Stimulated activated naive CD4-positive, alpha-beta T cell treated with Interleukin-2 at 50 U/mL for 16 hours (primary cell): ENCODE measurements around the gene TANC1.

Experiments used
- DNase-seq: peaks from one replicate; lab custom pipeline; 2025; lab: John Stamatoyannopoulos, UW

The TANC1 gene

DNA sequence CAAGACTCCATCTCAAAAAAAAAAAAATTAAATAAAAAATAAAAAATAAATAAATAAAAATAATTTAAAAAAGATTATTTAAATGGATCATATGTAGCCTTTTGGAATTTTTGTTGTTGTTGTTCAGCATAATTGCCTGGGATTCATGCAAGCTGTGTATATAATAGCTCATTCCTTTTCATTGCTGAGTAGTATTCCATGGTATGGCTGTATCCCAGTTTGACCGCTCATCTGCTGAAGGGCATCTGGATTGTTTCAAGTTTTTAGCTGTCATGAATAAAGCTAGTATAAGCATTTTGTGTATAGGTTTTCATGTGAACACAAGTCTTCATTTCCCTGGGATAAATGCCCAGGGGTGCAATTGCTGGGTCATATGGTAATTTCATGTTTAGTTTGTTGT, 6.4 kb upstream of the TANC1 start:
- no peak for DNase-seq

DNA sequence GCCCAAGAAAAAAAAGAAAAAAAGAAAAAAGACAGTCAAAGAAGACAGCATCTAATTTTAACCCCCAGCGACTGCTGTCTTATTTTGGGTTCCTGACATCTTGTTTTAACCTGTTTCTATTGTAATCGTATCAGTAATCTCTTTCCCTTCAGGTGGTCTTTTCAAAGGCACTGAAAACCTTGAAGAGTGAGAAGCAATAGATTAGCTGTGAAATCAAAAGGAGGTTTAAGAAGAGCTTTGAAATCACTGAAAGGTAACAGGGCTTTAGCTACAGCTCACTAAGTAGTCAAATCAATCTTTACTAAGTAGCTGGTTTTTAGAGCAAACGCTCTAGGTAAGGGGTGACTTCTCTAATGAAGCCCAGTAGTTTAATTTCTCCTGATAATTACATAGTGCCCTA, 5.4 kb upstream of the TANC1 start:
- no peak for DNase-seq

DNA sequence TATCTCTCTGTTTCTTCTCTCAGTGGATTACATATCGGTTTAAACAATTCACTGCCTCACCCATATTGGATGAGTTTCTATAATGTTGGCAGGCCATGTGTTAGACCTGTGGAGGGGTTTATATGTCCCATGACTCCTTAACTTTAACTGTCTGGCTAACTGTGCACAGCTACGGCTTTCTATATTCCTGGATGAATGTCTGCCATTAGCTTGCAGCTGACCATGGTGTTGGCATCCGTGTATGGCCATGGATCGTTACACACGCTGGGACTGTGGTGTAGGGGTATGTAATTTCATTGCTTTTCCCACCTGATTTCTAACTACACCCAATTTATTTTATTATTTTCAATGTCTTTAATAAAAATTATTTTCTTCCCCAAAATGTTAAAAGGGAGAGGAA, 3.3 kb upstream of the TANC1 start:
- DNase-seq: no peak

DNA sequence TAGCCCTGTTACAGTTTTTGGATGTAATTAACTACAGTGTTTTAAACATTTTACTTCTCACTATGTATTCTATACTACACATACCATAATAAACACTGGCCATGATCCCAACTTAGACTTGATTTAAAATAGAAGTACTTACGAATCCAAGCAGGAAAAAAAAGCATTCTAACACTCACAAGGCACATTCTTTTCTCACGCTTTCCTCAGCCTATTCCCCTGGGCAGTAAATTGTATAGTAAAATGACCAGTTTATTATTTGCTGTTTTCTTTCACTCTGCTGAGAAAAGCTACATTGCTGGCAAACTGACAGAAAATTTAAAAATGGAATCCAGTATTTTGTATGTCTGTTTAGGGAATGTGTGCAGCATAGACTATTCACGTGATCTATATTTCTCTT, 2.8 kb upstream of the TANC1 start:
- no peak for DNase-seq

DNA sequence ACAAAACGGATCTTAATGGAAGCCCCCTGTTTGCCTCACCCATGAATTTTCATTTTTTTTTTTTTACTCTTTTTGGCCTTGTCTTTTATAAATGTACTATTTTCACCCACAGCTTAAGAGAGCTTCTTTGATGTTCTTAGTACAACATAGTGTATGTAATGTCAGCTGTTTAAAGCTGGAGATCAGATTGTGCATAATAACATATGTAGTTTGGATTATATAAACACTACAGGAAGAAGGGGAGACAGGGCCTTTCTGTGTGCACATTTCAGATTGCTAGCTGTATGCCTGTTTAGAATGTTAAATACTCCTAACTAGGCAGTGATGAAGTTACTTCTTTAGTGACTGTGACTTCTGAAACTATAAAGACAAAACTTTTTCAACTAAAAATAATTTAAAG, 2.1 kb upstream of the TANC1 start:
- no peak for DNase-seq

DNA sequence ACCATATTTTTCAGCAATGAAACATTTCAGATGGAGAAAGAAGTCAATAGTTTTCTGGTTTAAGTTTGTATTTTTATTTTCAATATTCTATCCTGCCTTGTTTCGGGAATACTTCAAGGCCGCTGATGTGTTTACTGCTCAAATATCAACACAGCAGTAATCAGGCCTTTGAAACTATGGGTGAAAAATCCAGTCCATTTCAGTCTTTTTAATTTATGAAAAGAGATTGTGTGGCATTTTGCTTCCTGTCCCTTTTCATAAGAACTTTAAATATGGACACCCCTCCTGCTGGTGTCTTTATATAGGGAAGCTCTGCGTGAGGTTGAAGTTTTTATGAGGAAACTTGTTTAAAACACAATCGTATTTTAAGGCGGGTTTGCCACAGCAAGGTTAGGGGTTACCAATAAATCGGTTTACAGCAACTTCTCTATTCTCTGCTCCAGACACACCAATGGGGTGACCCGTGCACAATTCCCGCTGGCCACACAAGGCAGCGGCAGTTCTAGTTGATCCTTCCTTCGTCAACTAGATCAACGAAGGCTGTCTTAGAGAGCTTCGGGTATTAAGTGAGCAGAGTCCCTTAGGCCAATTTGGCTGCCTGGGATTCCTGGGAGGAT, 1.2 kb upstream of the TANC1 start:
- DNase-seq: no peak

DNA sequence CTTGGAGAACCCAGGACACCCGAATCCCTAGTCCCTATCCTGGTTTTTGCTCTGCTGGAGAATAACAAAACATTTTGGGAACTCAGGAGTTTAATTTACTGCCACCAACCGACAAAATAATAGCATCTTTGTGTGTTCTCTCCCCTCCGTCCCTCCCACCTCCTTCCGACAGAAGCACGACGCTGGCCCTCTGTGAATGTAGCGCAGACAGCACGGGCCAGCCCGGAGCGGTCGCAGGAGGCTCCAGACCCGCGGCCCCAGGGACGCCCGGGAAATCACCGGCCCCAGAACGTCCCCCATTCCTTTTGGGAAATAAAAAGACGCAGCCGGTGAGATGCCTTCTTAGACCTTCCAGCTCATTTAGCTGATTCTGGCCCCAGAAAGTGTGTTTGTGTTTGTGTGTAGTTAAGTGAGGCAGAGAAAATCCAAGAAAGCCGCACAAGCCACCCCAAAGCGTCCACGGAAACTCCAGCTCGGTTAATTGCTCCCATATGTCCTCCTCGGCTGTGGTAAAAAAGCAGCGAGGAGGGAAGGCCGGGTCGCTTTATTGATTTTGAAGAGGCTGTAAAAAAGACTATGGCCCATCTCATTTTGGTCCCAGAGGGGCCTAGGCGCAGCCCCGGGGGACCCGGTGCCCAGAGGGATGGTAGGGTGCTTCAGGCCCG, 577 bp upstream of the TANC1 start:
- no peak for DNase-seq

DNA sequence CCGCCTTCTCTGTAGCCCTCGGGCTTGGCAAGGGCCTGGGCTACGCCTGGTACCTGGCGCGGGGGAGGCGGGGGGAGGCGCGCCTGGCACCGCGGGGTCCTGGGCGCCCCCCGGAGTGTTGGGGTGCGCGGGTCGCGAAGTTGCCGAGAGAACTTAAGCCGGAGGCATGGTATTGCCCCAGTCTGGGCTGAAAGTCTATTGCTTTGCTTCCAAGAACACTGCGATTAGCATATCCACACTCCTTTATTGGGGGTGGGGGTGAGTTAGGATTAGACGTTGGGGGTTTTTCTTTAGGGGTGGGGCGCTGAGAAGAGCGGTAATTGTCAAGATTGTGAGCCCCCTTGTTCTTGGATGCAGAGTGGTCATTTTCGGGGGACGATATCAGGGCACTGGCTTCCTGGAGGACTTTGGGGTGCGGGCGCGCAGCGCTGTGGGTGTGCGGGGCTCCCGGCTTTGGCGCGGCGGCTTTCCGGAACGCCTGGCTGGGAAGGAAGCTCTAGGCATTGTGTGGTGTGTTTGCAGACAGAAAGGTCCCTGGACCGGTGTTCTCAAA, 798 bp downstream of the TANC1 start:
- no peak for DNase-seq

DNA sequence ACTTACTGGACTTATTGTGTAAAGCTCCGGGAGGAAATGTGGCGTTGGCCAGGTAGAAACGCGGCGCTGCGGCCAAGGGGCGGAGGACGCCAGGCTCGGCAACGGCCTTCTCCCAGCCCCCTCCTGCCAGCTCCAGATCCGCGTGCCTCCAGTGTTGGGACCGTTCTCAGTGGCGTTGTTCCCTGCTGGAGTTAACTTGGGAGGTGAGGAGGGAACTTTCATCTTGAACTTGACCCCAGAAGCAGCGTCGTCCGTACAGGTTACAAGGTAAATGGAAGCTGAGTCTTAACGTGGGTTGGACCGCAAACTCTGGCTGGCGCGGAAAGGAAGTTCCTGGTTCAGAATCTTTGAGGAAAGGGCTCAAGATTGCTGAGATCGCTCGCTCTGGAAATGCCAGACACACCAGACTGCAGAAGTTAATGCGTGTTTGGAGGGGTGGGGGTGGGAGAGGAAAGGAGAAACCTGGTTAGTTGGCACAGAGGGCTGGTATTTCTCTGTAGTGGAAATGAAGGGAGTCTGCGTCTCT, 1.3 kb downstream of the TANC1 start:
- DNase-seq: no peak

DNA sequence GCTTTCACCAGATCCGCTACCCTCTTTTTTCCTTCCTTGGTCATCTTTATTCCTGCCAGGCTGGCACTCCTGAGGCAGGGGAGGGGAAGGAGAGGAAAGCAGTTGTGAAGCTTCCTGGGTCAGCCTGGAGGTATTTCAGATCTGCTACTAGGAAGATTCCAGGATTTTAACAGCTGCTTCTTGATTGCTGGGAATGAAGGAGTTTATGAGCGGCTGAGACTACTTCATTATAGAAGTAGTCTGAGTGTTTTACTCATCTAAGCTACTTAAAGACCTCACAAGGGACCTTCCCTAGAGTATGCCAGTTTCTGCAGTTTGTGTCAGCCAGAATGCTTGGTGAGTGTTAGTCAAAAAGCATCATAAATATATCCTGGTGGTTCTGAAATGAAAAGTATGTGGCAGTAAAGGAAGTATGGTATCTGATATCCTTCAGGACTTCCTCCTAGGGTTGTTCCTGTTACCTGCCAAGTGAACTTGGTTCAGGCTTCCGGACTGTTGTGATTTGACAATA, 1.9 kb downstream of the TANC1 start:
- no peak for DNase-seq

DNA sequence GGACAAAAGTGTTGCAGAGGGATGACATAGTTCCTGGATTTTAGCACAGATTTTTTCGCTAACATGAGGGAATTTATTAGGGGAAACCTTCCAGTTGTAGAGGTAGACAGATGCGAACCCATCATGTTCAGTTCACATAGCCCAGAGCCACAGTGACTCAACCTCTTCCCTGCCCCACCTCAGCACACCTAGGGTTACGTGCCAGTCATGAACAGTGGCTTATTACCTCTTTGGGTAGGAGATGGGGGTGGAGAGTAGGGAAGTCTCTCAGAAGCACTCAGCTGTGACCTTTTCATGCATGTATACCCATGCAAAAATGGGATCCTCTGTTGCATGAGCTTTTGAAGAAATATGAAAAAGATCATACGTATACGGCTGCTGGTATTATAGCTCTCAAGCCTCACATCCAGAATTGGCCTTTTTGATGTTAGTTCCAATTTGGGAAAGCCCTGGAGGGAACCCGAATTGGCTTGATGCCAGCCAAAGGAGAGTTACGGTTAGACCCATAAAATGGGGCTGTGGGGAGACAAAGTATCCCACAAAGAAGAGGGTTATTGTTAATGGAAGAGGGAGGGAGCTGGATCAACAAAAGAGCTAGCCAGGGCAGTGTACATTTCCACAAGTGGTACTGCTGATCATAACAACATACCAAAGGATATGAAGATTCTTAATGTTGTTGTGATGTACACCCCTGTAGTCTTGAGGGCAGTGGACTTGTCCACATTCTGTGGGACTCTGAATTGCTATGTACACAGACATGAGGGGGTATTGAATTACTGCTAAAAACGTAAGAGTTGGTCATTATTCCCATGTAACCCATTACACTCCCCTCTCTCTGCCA, 4.9 kb downstream of the TANC1 start:
- DNase-seq: no peak

DNA sequence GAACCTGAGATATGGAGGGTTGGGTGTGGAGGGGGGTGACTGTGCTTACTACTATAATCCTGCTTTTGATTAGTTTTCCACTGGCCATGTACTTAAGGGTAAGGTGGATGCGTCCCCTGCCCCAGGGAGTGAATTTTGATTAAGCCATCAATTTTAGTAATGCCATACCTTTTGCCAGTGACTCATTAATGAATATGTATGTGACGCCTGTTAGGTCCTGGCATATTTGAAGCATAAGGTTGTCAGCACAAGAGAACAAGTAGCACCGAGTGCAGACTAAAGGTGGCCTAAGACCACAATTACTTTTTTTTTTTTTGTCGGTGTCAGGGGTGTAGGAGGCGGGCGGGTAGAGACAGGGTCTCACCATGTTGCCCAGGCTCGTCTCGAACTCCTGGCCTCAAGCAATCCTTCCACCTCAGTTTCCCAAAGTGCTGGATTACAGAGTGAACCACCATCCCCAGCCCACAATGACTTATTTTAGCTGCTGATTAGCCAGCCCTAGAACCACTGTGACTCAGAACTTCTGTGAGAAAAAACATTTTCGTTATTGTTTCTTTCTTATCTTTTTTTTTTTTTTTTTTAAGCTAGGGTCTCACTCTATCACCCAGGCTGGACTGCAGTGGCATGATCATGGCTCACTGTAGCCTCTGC, 7.0 kb downstream of the TANC1 start:
- DNase-seq: no peak

DNA sequence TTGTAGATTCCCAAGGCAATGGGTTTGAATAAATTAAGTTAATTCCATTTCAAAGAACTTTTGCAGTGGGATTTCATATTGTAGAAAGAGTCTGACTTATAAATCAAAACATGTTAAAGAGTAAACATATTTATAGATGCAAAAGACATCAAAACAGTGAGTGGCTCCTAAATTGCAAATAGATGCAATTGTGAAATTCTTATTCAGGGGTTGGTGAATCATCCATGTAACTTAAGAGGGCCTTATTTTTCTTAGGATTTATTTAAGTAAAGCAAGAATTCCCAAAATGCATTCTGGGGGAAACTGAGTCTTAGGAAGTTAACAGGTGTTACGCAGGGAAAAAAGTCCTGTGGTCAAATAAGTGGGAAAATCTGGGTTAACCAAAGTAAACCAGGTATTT, 11.3 kb downstream of the TANC1 start:
- no peak for DNase-seq

DNA sequence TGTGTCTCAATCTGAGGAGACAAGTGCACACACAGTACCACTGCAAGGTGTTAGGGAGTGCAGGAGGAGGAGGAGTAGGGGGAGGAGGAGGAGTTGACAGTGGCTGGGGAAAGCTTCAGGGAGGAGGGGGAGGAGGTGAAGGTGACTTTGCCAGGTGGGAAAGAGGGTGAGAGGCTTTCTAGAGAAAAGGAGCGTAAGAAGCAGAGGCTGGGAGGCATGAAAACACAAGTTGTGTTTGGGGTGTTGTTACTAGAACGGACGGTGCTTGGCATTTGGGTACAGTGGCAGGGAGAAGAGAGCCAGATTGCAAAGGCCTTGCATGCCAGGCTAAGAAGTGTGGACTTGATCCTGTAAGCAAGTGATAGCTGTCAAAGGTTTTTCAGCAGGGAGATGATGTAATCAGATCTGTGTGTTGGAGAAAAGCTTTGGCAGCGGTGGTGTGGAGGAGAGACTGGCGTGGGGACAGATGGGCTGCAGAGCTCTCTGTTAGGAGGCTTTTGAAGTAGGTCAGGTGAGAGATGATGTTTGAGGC, 16.2 kb downstream of the TANC1 start:
- DNase-seq: no peak

DNA sequence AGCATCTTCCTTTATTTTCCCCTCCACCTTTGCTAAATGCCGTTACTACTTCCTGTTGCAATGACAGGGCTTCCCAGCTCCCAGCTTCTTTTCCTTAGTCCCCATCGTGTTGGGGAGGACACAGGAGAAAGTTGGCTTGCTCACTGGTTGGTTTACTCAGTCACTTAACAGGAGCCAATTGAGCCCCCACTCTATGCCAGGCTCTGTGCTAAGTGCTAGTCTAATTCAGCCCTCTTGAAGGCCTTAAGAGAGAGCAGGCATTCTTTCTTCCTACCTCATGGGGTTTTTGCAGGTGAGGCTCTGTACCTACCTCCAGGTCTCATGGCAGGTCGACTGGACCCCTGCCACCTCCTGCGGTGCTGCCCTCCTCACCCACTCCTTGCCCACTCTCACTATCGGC, 20.1 kb downstream of the TANC1 start:
- no peak for DNase-seq

DNA sequence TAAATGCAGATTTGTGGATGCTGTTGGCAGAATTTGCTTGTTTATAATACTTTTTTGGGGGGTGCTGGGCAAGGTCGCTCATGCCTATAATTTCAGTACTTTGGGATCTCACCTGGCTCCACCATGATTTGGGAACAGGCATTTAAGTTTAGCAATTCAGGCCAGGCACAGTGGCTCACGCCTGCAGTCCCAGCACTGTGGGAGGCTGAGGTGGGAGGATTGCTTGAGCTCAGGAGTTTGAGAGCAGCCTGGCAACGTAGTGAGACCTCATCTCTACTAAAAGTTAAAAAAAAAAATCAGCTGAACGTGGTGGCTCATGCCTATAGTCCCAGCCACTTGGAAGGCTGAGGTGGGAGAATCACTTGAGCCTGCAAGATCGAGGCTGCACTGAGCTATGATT, 20.7 kb downstream of the TANC1 start:
- no peak for DNase-seq

DNA sequence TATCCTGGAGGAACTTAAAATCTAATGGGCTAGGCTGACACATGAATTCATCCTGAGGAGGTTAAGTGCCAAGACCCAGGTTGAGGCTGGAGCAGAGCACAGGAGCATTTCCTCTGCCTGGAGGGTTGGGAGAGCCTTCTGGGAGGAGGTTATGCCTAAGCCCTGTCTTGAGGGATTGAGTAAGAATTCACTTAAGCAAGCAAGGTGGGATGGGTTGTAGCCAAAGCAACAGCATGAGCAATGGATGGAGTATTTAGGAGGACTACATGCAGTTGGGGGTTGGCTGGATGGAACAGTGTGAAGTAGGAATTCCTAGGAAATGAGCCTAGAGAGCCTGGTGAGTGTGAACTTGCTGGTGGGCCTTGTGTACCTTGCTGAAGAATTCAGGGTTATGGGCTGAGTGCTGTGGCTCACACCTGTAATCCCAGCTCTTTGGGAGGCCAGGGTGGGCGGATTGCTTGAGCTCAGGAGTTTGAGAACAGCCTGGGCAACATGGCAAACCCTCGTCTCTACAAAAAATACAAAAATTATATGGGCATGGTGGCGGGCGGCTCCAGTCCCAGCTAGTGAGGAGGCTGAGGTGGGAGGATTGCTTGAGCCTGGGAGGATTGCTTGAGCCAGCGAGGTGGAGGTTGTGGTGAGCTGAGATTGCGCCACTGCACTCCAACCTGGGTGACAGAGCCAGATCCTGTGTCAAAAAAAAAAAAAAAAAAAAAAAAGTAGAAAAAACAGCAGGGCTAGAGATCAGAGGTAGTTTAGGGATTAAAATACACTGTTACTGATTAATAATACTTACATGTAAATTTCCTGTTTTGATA, 22.2 kb downstream of the TANC1 start:
- no peak for DNase-seq

DNA sequence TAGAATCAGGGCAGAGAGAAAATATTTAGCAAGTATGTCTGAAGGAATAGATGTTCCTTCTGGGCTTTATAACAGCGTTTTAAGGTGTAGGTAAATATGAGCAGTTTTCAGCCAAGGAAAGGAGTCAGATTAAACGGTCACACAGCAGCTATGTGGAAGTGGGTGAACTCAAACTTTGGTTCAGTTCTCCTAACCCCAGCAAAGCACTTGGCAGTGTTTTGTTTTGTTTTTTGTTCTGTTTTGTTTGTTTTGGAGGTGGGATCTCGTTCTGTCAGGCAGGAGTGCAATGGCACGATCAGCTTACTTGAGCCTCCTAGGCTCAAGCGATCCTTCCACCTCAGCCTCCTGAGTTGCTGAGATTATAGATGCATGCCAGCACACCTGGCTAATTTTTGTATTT, 24.6 kb downstream of the TANC1 start:
- DNase-seq: no peak

DNA sequence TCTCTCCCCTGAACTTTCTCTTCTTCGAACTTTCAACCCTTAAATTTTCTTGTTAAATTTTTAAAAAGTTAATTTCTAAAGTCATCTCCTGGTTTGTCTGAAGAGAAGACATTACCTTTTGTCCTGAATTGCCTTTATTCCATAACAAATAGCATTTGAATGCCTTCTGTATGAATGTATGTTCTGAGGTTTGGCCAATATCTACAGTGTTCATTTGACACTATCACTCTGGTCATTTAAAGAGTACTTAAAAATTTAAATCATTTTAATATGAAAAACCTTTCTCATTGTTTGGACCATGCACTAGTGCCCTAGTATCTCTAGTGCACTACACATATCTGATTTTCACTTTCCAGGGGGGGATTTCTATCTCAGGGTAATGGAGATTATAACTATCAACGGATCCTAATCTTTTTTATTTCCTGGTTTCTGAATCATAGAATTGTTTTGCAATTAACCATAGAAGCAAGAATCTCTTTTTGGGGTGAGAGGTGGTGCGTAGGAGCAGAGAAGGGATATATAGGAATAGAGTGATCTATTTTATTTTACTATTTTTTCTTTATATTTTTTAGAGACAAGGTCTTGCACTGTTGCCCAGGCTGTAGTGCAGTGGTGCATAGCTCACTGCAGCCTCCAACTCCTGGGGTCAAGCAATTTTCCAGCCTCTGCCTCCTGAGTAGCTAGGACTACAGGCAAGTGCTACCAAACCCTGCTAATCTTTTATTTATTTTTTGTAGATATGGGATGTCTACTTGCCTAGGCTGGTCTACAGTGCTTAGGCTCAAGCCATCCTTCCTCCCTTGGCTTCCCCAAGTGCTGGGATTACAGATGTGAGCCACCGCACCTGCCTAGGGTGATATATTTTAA, 25.5 kb downstream of the TANC1 start:
- no peak for DNase-seq
